ENCODE results near the gene KLHDC10. TPM values are rescaled to one million over a fixed set of nuclear protein-coding genes. Genes with fewer than 3 reads are reported as not detected.

The KLHDC10 gene
- total RNA-seq, 6 experiments from 2014 or later: 21.0 to 25.5 (median 24.1) TPM

GRCh38 chr7:130131964-130132875 lies 61.9 kb downstream of the KLHDC10 start:
- Mint-ChIP-seq H3K27me3 (ENCODE audit: insufficient read depth) (no peaks in the 10 kb centered on the region), H3K4me1 (ENCODE audit: low read depth) (peaks cover 27% of the 10 kb centered on the region)

GRCh38 chr7:130133029-130133782 lies 62.9 kb downstream of the KLHDC10 start:
- no peaks in the 10 kb centered on the region for H3K27me3 Mint-ChIP-seq (ENCODE audit: insufficient read depth)
- TF ChIP-seq, protein P1, sequence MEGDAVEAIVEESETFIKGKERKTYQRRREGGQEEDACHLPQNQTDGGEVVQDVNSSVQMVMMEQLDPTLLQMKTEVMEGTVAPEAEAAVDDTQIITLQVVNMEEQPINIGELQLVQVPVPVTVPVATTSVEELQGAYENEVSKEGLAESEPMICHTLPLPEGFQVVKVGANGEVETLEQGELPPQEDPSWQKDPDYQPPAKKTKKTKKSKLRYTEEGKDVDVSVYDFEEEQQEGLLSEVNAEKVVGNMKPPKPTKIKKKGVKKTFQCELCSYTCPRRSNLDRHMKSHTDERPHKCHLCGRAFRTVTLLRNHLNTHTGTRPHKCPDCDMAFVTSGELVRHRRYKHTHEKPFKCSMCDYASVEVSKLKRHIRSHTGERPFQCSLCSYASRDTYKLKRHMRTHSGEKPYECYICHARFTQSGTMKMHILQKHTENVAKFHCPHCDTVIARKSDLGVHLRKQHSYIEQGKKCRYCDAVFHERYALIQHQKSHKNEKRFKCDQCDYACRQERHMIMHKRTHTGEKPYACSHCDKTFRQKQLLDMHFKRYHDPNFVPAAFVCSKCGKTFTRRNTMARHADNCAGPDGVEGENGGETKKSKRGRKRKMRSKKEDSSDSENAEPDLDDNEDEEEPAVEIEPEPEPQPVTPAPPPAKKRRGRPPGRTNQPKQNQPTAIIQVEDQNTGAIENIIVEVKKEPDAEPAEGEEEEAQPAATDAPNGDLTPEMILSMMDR (IDR thresholded peaks at IDR 0.05): no peak
- H3K9me3 Mint-ChIP-seq: no peaks in the 10 kb centered on the region
- no peak overlapping the region for H3K4me3 Mint-ChIP-seq
- no peak for DNase-seq
- H3K27ac Mint-ChIP-seq: no peak overlapping the region
- H3K4me1 Mint-ChIP-seq (ENCODE audit: low read depth): peaks cover 17% of the 10 kb centered on the region
- peaks cover 30% of the 10 kb centered on the region for H3K36me3 Mint-ChIP-seq (ENCODE audit: low read depth)

More at GRCh38 chr7:130131964-130132875, 61.9 kb downstream of the KLHDC10 start:
- H3K4me3 Mint-ChIP-seq: no peak overlapping the region
- H3K36me3 Mint-ChIP-seq (ENCODE audit: low read depth): peaks cover 30% of the 10 kb centered on the region
- no peak overlapping the region; the same call in 1 of the 2 replicates for H3K27ac Mint-ChIP-seq
- DNase-seq: no peak
- H3K9me3 Mint-ChIP-seq: no peaks in the 10 kb centered on the region
- TF ChIP-seq, protein P1 (IDR thresholded peaks at IDR 0.05): no peak

GRCh38 chr7:130134106-130134636 lies 63.8 kb downstream of the KLHDC10 start:
- H3K4me3 Mint-ChIP-seq: no peak overlapping the region
- no peaks in the 10 kb centered on the region for H3K27me3 Mint-ChIP-seq (ENCODE audit: insufficient read depth)
- H3K4me1 Mint-ChIP-seq (ENCODE audit: low read depth): peaks cover 15% of the 10 kb centered on the region
- TF ChIP-seq, protein P1 (IDR thresholded peaks at IDR 0.05): no peak
- H3K9me3 Mint-ChIP-seq: no peaks in the 10 kb centered on the region
- no peak for DNase-seq
- H3K27ac Mint-ChIP-seq: no peak overlapping the region
- H3K36me3 Mint-ChIP-seq (ENCODE audit: low read depth): peaks cover 27% of the 10 kb centered on the region

DNA sequence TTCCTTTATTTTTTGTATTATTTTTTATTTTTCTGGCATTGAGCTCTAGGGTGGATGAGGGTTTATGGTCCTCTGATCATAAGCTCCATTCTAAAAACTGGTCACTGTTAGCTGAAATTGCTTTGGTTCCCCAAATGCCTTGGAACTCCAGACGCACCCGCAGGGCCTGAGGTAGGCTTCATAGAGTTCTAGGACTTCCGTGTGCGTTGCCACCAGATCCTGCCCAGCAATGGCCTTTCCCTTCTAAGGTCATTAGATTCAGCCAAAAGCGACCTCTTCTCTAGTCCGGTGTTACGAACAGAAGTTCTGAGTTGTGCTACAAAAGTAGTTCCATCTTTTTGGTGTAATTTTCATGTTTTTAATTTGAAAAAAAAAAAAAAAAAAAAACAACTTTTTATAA lies 64.4 kb downstream of the KLHDC10 start:
- Mint-ChIP-seq H3K9me3 (no peaks in the 10 kb centered on the region), H3K4me1 (ENCODE audit: low read depth) (peaks cover 15% of the 10 kb centered on the region), H3K27me3 (ENCODE audit: insufficient read depth) (no peaks in the 10 kb centered on the region), H3K4me3 (no peak overlapping the region), H3K27ac (no peak overlapping the region), H3K36me3 (ENCODE audit: low read depth) (peaks cover 21% of the 10 kb centered on the region)
- no peak for DNase-seq
- TF ChIP-seq, protein P1 (IDR thresholded peaks at IDR 0.05): no peak

Data from HFFc6 (cell line).